GM18508 (cell line): ENCODE results near the gene ANO9.

ENCODE experiments used
- ATAC-seq: cut with Tn5 transposase; IDR thresholded peaks from one replicate; pipeline ENCODE4 v1.9.1; 2021; ENCODE audit warnings: moderate number of reproducible peaks; ENCODE audit not compliant: insufficient read depth, unreplicated experiment

Gene ANO9

GRCh38 chr11:454043-454442, 12.2 kb upstream of the ANO9 start:
- no peak for ATAC-seq

GRCh38 chr11:453564-453963, 11.8 kb upstream of the ANO9 start:
- no peak for ATAC-seq

GRCh38 chr11:452916-453527, 11.2 kb upstream of the ANO9 start:
- no peak for ATAC-seq

GRCh38 chr11:452203-452744, 10.5 kb upstream of the ANO9 start:
- no peak for ATAC-seq

- ATAC-seq = no peak
Measured at GRCh38 chr11:451738-452137, 9.9 kb upstream of the ANO9 start.

GRCh38 chr11:450809-451451, 9.1 kb upstream of the ANO9 start:
- no peak for ATAC-seq

GRCh38 chr11:449889-450808, 8.3 kb upstream of the ANO9 start, which contains the start of gene PTDSS2:
Gene PTDSS2 (plus strand): TSS chr11:450279. CDS start chr11:450456, 177 bp downstream.
- ATAC-seq = peak; percentile 55

GRCh38 chr11:447923-448731, 6.3 kb upstream of the ANO9 start:
- no peak for ATAC-seq

GRCh38 chr11:446891-447290, 5.1 kb upstream of the ANO9 start:
- ATAC-seq = no peak

GRCh38 chr11:445765-446588, 4.2 kb upstream of the ANO9 start:
- no peak for ATAC-seq

- ATAC-seq = no peak
Measured at GRCh38 chr11:444396-445144, 2.8 kb upstream of the ANO9 start.

GRCh38 chr11:443542-444199, 1.9 kb upstream of the ANO9 start:
- no peak for ATAC-seq

GRCh38 chr11:442611-443081, 835 bp upstream of the ANO9 start:
- no peak for ATAC-seq

- ATAC-seq = no peak
Measured at GRCh38 chr11:441043-441417, 781 bp downstream of the ANO9 start.

GRCh38 chr11:440065-441042, 1.5 kb downstream of the ANO9 start:
- no peak for ATAC-seq

GRCh38 chr11:439315-440064, 2.3 kb downstream of the ANO9 start:
- no peak for ATAC-seq
